Skin of body (tissue), 2 donors: ENCODE measurements around the gene FYCO1. TPM values are rescaled to one million over a fixed set of nuclear protein-coding genes. Genes with fewer than 3 reads are reported as not detected.

Experiments
- DNase-seq: peaks from one replicate; lab custom pipeline; 2025; lab: John Stamatoyannopoulos, UW
- total RNA-seq: library from RNA; depleted of rRNA; stranded (reverse); fragments of >200 nt; gene quantifications from one replicate; pipeline ENCODE4 v1.2.3, GENCODE V29; 2014

FYCO1 gene
- total RNA-seq, 1 donor from 2014 or later: 22.9 TPM

GRCh38 chr3:45943207-45943846 is 52.3 kb downstream of the FYCO1 start, which contains the start of gene CXCR6:
Gene CXCR6 (plus strand): TSS chr3:45943464. CDS start chr3:45946482, 3,018 bp downstream.
- DNase-seq: no peak

GRCh38 chr3:45942051-45942825 is 53.4 kb downstream of the FYCO1 start:
- DNase-seq: no peak

GRCh38 chr3:45940781-45941365 is 54.8 kb downstream of the FYCO1 start:
- DNase-seq: no peak

- no peak for DNase-seq
Measured at GRCh38 chr3:45940004-45940780, 55.4 kb downstream of the FYCO1 start.

- no peak for DNase-seq
Measured at GRCh38 chr3:45939341-45939771, 56.3 kb downstream of the FYCO1 start.

- DNase-seq: peak; percentile 71
Measured at GRCh38 chr3:45938864-45939263, 56.8 kb downstream of the FYCO1 start.

- DNase-seq: no peak
Measured at GRCh38 chr3:45938043-45938435, 57.6 kb downstream of the FYCO1 start.

- DNase-seq: no peak
Measured at GRCh38 chr3:45937206-45938042, 58.2 kb downstream of the FYCO1 start.

GRCh38 chr3:45936261-45936660 is 59.4 kb downstream of the FYCO1 start:
- DNase-seq: no peak

GRCh38 chr3:45933591-45933990 is 62.0 kb downstream of the FYCO1 start:
- no peak for DNase-seq

GRCh38 chr3:45932112-45932511 is 63.5 kb downstream of the FYCO1 start:
- DNase-seq: no peak

- no peak for DNase-seq
Measured at GRCh38 chr3:45931496-45931895, 64.1 kb downstream of the FYCO1 start.

GRCh38 chr3:45929042-45929679 is 66.5 kb downstream of the FYCO1 start:
- DNase-seq: no peak

GRCh38 chr3:45927881-45928280 is 67.7 kb downstream of the FYCO1 start:
- no peak for DNase-seq

- DNase-seq: no peak
Measured at GRCh38 chr3:45923755-45924154, 71.9 kb downstream of the FYCO1 start.

- no peak for DNase-seq
Measured at GRCh38 chr3:45922950-45923590, 72.6 kb downstream of the FYCO1 start.

- no peak for DNase-seq
Measured at GRCh38 chr3:45922039-45922326, 73.6 kb downstream of the FYCO1 start.

- no peak for DNase-seq
Measured at GRCh38 chr3:45921158-45922038, 74.2 kb downstream of the FYCO1 start.
